ENCODE data around the gene SORCS3.

GRCh38 chr10:104631946-104632345 lies 9.1 kb upstream of the SORCS3 start:
- TF ChIP-seq CTCF (conservative IDR thresholded peaks at IDR 0.05) (no peak), EZH2 (IDR thresholded peaks at IDR 0.05; ENCODE audit: low read depth) (no peak)
